Breast epithelium (tissue), 4 donors: ENCODE results near the gene ZNF618. TPM values are rescaled to one million over a fixed set of nuclear protein-coding genes. Genes with fewer than 3 reads are reported as not detected.

Experiments used
- DNase-seq, 2 donors: peaks; one replicate each; pipeline ENCODE4 v3.0.0-alpha.2; 2019; ENCODE audit warnings: low spot score in 2 of 2
- H3K27ac ChIP-seq, 2 donors: fragments of 200-600 bp; sonication (generic) in 1 of 2; one replicate each; pipeline ENCODE4 v1.5.1; 2016 to 2019; ENCODE audit warnings: mild to moderate bottlenecking in 1 of 2
- H3K27me3 ChIP-seq, 2 donors: fragments of 200-600 bp; sonication (generic) in 1 of 2; one replicate each; pipeline versions ENCODE4 v1.5.1 to v1.6.0; 2017 to 2019; ENCODE audit warnings: control low read depth in 1 of 2, mild to moderate bottlenecking in 1 of 2
- H3K36me3 ChIP-seq: fragments of 200-600 bp; one replicate; pipeline ENCODE4 v1.5.1; 2019
- H3K4me1 ChIP-seq, 2 donors: fragments of 200-600 bp; sonication (generic); one replicate each; pipeline ENCODE4 v1.5.1; 2016 to 2019; ENCODE audit warnings: control low read depth in 1 of 2
- H3K4me3 ChIP-seq, 3 donors: fragments of 200-600 bp; sonication (generic); 1 replicate in 2 of 3; 2 replicates in 1 of 3; pipeline ENCODE4 v1.5.1; 2016 to 2019; ENCODE audit warnings: mild to moderate bottlenecking in 3 of 3, moderate library complexity in 2 of 3
- H3K9me3 ChIP-seq, 2 donors: fragments of 200-600 bp; sonication (generic) in 1 of 2; one replicate each; pipeline ENCODE4 v1.5.1; 2016 to 2019; ENCODE audit warnings: control low read depth in 1 of 2
- CTCF ChIP-seq, 3 donors: fragments of 450-650 bp; IDR thresholded peaks; one replicate each; pipeline ENCODE4 v1.5.1; 2016 to 2017; ENCODE audit warnings: antibody characterized with exemption in 3 of 3, mild to moderate bottlenecking in 3 of 3, moderate library complexity in 3 of 3
- POLR2A ChIP-seq: fragments of 450-650 bp; IDR thresholded peaks from one replicate; pipeline ENCODE4 v1.6.1; 2016; ENCODE audit warnings: antibody characterized with exemption, mild to moderate bottlenecking, moderate library complexity
- POLR2AphosphoS5 ChIP-seq, 3 donors: sonication (generic); formaldehyde crosslinking; IDR thresholded peaks; one replicate each; pipeline ENCODE4 v1.6.1; 2017; ENCODE audit warnings: antibody characterized with exemption in 3 of 3
- intact Hi-C: fragments of 100-400 bp; cut with DNase I; formaldehyde crosslinking; loops from one replicate; pipeline ENCODE4 v1.15.1; 2023; ENCODE audit warnings: low total_unique reads
- total RNA-seq, 3 donors: library from RNA; depleted of rRNA; stranded (reverse); fragments of >200 nt; gene quantifications; one replicate each; pipeline ENCODE4 v1.1.0, GENCODE V29; 2016

ZNF618 gene
- total RNA-seq, 3 donors from 2014 or later = 4.6 to 11.8 (median 10.4) TPM

- Histone ChIP-seq H3K27me3 (no peaks in the 10 kb centered on the region), H3K36me3 (no peaks in the 10 kb centered on the region), H3K27ac (no peak overlapping the region), H3K4me1 (no peaks in the 10 kb centered on the region), H3K9me3 (no peaks in the 10 kb centered on the region), H3K4me3 (no peak overlapping the region)
- no peak for DNase-seq
- no peak for TF ChIP-seq CTCF (IDR thresholded peaks at IDR 0.05)
- TF ChIP-seq POLR2A = no peak
- no peak for TF ChIP-seq POLR2AphosphoS5 (IDR thresholded peaks at IDR 0.05)
- intact Hi-C loops = loop anchor here (5.0 kb wide), 1 partner anchor 204 kb away; no protein-coding TSS in a partner anchor
Observed at GRCh38 chr9:114083666-114084065, 207.6 kb downstream of the ZNF618 start.

- H3K36me3 ChIP-seq = no peaks in the 10 kb centered on the region
- H3K27me3 ChIP-seq = no peaks in the 10 kb centered on the region
- DNase-seq = no peak
- no peaks in the 10 kb centered on the region for H3K9me3 ChIP-seq
- TF ChIP-seq CTCF (IDR thresholded peaks at IDR 0.05) = no peak
- no peak for TF ChIP-seq POLR2A
- TF ChIP-seq POLR2AphosphoS5 (IDR thresholded peaks at IDR 0.05) = no peak
- H3K4me3 ChIP-seq = no peak overlapping the region
- no peak overlapping the region for H3K27ac ChIP-seq
- intact Hi-C loops = loop anchor here (5.0 kb wide), 1 partner anchor 203 kb away; no protein-coding TSS in a partner anchor
- no peaks in the 10 kb centered on the region for H3K4me1 ChIP-seq
Observed at GRCh38 chr9:114084282-114085073, 208.4 kb downstream of the ZNF618 start.

GRCh38 chr9:114085387-114085789 is 209.3 kb downstream of the ZNF618 start:
- intact Hi-C loops = no loop called here
- Histone ChIP-seq H3K27ac (no peak overlapping the region), H3K36me3 (no peaks in the 10 kb centered on the region), H3K4me3 (no peak overlapping the region), H3K4me1 (no peaks in the 10 kb centered on the region), H3K27me3 (no peaks in the 10 kb centered on the region), H3K9me3 (no peaks in the 10 kb centered on the region)
- no peak for DNase-seq
- no peak for TF ChIP-seq POLR2AphosphoS5 (IDR thresholded peaks at IDR 0.05)
- TF ChIP-seq POLR2A = no peak
- TF ChIP-seq CTCF (IDR thresholded peaks at IDR 0.05) = no peak

GRCh38 chr9:114086009-114086408 is 209.9 kb downstream of the ZNF618 start:
- Histone ChIP-seq H3K4me3 (no peak overlapping the region), H3K27me3 (no peaks in the 10 kb centered on the region), H3K36me3 (no peaks in the 10 kb centered on the region), H3K27ac (no peak overlapping the region), H3K4me1 (no peaks in the 10 kb centered on the region), H3K9me3 (no peaks in the 10 kb centered on the region)
- no peak for DNase-seq
- TF ChIP-seq POLR2AphosphoS5 (IDR thresholded peaks at IDR 0.05) (no peak), CTCF (IDR thresholded peaks at IDR 0.05) (no peak), POLR2A (no peak)
- intact Hi-C loops = no loop called here

GRCh38 chr9:114086607-114087006 is 210.5 kb downstream of the ZNF618 start:
- H3K27me3 ChIP-seq = no peaks in the 10 kb centered on the region
- no peaks in the 10 kb centered on the region for H3K9me3 ChIP-seq
- H3K36me3 ChIP-seq = no peaks in the 10 kb centered on the region
- no peaks in the 10 kb centered on the region for H3K4me1 ChIP-seq
- H3K4me3 ChIP-seq = no peak overlapping the region
- intact Hi-C loops = no loop called here
- H3K27ac ChIP-seq = no peak overlapping the region
- TF ChIP-seq POLR2AphosphoS5 (IDR thresholded peaks at IDR 0.05) (no peak), CTCF (IDR thresholded peaks at IDR 0.05) (no peak), POLR2A (no peak)
- DNase-seq = no peak
